Keratinocyte (primary cell): ENCODE data around the gene RASAL2.

Experiments
- CTCF ChIP-seq, 3 experiments: IDR thresholded peaks in 1 of 3; conservative IDR thresholded peaks in 1 of 3; optimal IDR thresholded peaks in 1 of 3; 2 replicates in 2 of 3; 3 replicates in 1 of 3; pipeline versions ENCODE3 to v1.5.1; 2011; ENCODE audit warnings: low read length in 3 of 3, mild to moderate bottlenecking in 3 of 3, moderate library complexity in 2 of 3, control low read depth in 1 of 3, inconsistent platforms in 1 of 3; ENCODE audit not compliant: insufficient read depth in 2 of 3; ENCODE audit errors: extremely low read depth in 1 of 3
- EZH2 ChIP-seq: IDR thresholded peaks from one replicate; pipeline ENCODE4 v1.6.1; 2012; ENCODE audit warnings: inconsistent platforms, mild to moderate bottlenecking, low read length, moderate library complexity

GRCh38 chr1:178493301-178493741, 399.4 kb downstream of the RASAL2 start:
- no peak for TF ChIP-seq CTCF (optimal IDR thresholded peaks at IDR 0.05 in 1 of 3, IDR thresholded peaks at IDR 0.05 in 1 of 3, conservative IDR thresholded peaks at IDR 0.05 in 1 of 3; ENCODE audit: extremely low read depth in 1 of 3, insufficient read depth in 2 of 3, low read length in 3 of 3)
- no peak for TF ChIP-seq EZH2
